Lung (tissue), 12 donors: ENCODE measurements around the gene ESPN. TPM values are rescaled to one million over a fixed set of nuclear protein-coding genes. Genes with fewer than 3 reads are reported as not detected.

Source experiments
- ATAC-seq: fragments of 200-7000 bp; cut with Tn5 transposase; one replicate; pipeline ENCODE4 v1.9.1; 2020; ENCODE audit warnings: moderate number of reproducible peaks; ENCODE audit not compliant: insufficient read depth, low FRiP score
- DNase-seq, 3 donors: peaks; one replicate each; pipeline ENCODE4 v3.0.0-alpha.2; 2013 to 2017
- H3K27ac ChIP-seq, 2 donors: one replicate each; pipeline ENCODE4 v1.5.1; 2013; ENCODE audit warnings: mild to moderate bottlenecking in 2 of 2, moderate library complexity in 2 of 2, control low read depth in 1 of 2, inconsistent platforms in 1 of 2, low read depth in 1 of 2, low read length in 1 of 2
- H3K27me3 ChIP-seq, 3 donors: one replicate each; pipeline ENCODE4 v1.5.1; 2013; ENCODE audit warnings: low read length in 2 of 3; ENCODE audit not compliant: control insufficient read depth in 3 of 3, insufficient read depth in 3 of 3
- H3K36me3 ChIP-seq, 4 donors: one replicate each; pipeline ENCODE4 v1.5.1; 2013; ENCODE audit warnings: low read length in 4 of 4, mild to moderate bottlenecking in 1 of 4, moderate library complexity in 1 of 4; ENCODE audit not compliant: control insufficient read depth in 4 of 4, insufficient read depth in 4 of 4
- H3K4me1 ChIP-seq, 5 donors: one replicate each; pipeline ENCODE4 v1.5.1; 2013; ENCODE audit warnings: low read length in 5 of 5, mild to moderate bottlenecking in 2 of 5, moderate library complexity in 1 of 5; ENCODE audit not compliant: control insufficient read depth in 5 of 5, insufficient read depth in 5 of 5
- H3K4me3 ChIP-seq: one replicate; pipeline ENCODE4 v1.5.1; 2013; ENCODE audit warnings: mild to moderate bottlenecking, control low read depth, moderate library complexity
- H3K9ac ChIP-seq, 2 donors: one replicate each; pipeline ENCODE4 v1.5.1; 2013; ENCODE audit warnings: low read length in 2 of 2, control low read depth in 1 of 2; ENCODE audit not compliant: insufficient read depth in 1 of 2
- H3K9me3 ChIP-seq, 4 donors: one replicate each; pipeline ENCODE4 v1.5.1; 2013; ENCODE audit warnings: low read length in 3 of 4, mild to moderate bottlenecking in 1 of 4, moderate library complexity in 1 of 4; ENCODE audit not compliant: control insufficient read depth in 4 of 4, insufficient read depth in 3 of 4
- CTCF ChIP-seq: IDR thresholded peaks from 2 replicates; pipeline ENCODE4 v1.5.1; 2012; ENCODE audit warnings: mild to moderate bottlenecking; ENCODE audit errors: control extremely low read depth, extremely low read depth
- WGBS, 2 donors: extraction: QIAGEN DNeasy Blood & Tissue Kit; methylation state at CpG; one replicate each; pipeline ENCODE4 v1.1.7; 2013; 5-methylcytosine and 5-hydroxymethylcytosine counted together
- polyA plus RNA-seq, 2 donors: library from polyadenylated mRNA; stranded (reverse); fragments of 200-250 nt; gene quantifications; one replicate each; pipeline ENCODE4 v1.2.1, GENCODE V29; 2013
- total RNA-seq, 2 donors: library from RNA; depleted of rRNA in 1 of 2; stranded (reverse); fragments of >200 nt in 1 of 2; gene quantifications; one replicate each; pipeline ENCODE4 v1.2.1, GENCODE V29; 2014 to 2021
- donor health status: control.
- donor health status: control.
- donor health status: Bipolar disorder and iron deficiency.
- donor health status: healthy.
- donor health status: DM: yes; HTN: yes; CAD: no.

ESPN gene
- total and polyA plus RNA-seq, 4 donors, result 2.1 to 20.8 (median 7.4) TPM

- H3K27ac ChIP-seq, result no peak overlapping the region
- H3K9ac ChIP-seq, result no peak overlapping the region
- WGBS, 2 donors, result 89 to 92% methylated on average over 33 of the region's 33 CpGs
- peaks cover 0 to 2% (median 0%) of the 10 kb centered on the region in 4 donors for H3K9me3 ChIP-seq
- DNase-seq (no peak), ATAC-seq (no peak)
- peaks cover 0 to 17% (median 7%) of the 10 kb centered on the region in 4 donors for H3K36me3 ChIP-seq
- peaks cover 0 to 4% (median 0%) of the 10 kb centered on the region in 5 donors for H3K4me1 ChIP-seq
- no peak for TF ChIP-seq CTCF
- H3K4me3 ChIP-seq, result no peak overlapping the region
- no peaks in the 10 kb centered on the region for H3K27me3 ChIP-seq
These were observed 49.6 kb downstream of the ESPN start for GRCh38 chr1:6473974-6474814.

GRCh38 chr1:6474815-6475282 is 50.3 kb downstream of the ESPN start:
- Histone ChIP-seq H3K4me3 (no peak overlapping the region), H3K27ac (no peak overlapping the region), H3K27me3 (no peaks in the 10 kb centered on the region), H3K9ac (no peak overlapping the region), H3K9me3 (peaks cover 0 to 2% (median 0%) of the 10 kb centered on the region in 4 donors), H3K36me3 (peaks cover 0 to 12% (median 6%) of the 10 kb centered on the region in 4 donors), H3K4me1 (peaks cover 0 to 4% (median 0%) of the 10 kb centered on the region in 5 donors)
- 91 to 94% methylated on average over 13 of the region's 13 CpGs for WGBS, 2 donors
- no peak for DNase-seq
- no peak for ATAC-seq
- no peak for TF ChIP-seq CTCF

GRCh38 chr1:6475381-6476133 is 51.0 kb downstream of the ESPN start:
- H3K4me1 ChIP-seq, result peaks cover 0 to 4% (median 0%) of the 10 kb centered on the region in 5 donors
- H3K9ac ChIP-seq, result no peak overlapping the region
- peaks cover 0 to 8% (median 4%) of the 10 kb centered on the region in 4 donors for H3K36me3 ChIP-seq
- H3K4me3 ChIP-seq, result no peak overlapping the region
- peak in 1 of 3 donors; percentile 35 for DNase-seq
- H3K27me3 ChIP-seq, result no peaks in the 10 kb centered on the region
- no peak overlapping the region for H3K27ac ChIP-seq
- peaks cover 0 to 2% (median 0%) of the 10 kb centered on the region in 4 donors for H3K9me3 ChIP-seq
- peak; percentile 70 for ATAC-seq
- TF ChIP-seq CTCF, result peak; percentile 46
- 40 to 42% methylated on average over 31 to 33 of the region's 33 CpGs for whole genome bisulfite sequencing, 2 donors
